GM21717 (cell line): ENCODE measurements around the gene RSPH6A.
"Not testable (repeated sequence)": the region's sequence is repeated elsewhere in the genome, so short reads cannot be mapped to it uniquely, and the experiment has no call there.

ENCODE experiments used
- ATAC-seq: cut with Tn5 transposase; IDR thresholded peaks from one replicate; pipeline ENCODE4 v1.9.1; 2021; ENCODE audit warnings: mild to moderate bottlenecking, moderate library complexity; ENCODE audit not compliant: unreplicated experiment

Gene RSPH6A

DNA sequence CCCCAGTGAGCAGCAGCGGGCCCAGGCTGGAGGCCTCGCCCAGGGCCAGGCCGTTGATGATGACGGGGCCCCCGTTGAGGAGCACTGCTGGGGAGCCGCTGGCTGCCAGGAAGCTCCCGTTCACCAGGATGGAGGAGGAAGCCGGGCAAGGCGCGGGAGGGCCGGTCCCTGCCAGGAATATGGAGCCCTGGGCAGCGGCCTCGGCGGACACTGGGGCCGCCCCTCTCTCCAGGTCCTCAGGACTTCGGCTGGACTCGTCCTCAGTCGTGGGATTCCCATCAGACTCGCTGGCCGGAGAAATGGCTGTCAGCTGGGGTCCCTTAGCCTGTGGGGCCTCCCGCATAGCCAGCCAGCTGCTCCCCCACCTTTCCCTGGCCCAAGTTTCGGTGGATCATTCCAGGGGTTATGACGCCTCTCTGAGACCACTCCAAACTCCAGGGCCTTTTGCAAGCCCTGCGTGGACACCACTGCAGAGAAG, 48.2 kb downstream of the RSPH6A start:
- no peak for ATAC-seq

- ATAC-seq, result no peak
Observed at GRCh38 chr19:45766296-45766868, 48.7 kb downstream of the RSPH6A start.

- ATAC-seq, result no peak
Observed at GRCh38 chr19:45765702-45766295, 49.3 kb downstream of the RSPH6A start.

- no peak for ATAC-seq
Observed at GRCh38 chr19:45764945-45765701, 50.0 kb downstream of the RSPH6A start.

- ATAC-seq, result no peak
Observed at GRCh38 chr19:45764475-45764874, 50.6 kb downstream of the RSPH6A start.

DNA sequence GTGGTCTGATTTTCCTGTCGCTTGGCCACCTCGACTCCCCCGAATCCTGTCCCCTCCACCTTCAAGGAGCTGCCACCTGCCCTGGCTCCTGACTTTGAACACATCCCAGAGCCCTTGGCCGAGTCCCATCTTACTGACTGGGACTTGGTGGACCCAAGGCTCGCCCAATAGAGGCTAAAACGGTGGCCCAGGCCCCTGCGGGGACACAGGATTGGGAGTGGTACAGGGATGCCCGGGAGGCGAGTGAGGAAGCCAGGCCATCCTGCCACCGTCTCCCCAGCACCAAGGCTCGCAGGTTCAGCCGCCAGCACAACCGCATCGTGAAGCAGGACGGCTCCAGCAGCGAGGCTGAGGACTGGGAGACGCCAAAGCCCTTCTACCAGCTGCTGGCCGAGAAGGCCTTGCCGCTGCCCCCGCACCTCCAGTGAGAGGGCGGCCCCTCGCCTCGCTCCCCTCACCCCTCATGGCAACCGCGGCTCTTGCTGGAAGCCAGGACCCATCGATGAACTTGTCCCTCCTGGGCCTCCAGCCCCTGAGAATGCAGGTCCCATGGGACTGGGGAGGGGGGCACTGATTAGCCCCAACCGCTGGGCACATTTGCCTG, 51.3 kb downstream of the RSPH6A start:
- ATAC-seq, result no peak

DNA sequence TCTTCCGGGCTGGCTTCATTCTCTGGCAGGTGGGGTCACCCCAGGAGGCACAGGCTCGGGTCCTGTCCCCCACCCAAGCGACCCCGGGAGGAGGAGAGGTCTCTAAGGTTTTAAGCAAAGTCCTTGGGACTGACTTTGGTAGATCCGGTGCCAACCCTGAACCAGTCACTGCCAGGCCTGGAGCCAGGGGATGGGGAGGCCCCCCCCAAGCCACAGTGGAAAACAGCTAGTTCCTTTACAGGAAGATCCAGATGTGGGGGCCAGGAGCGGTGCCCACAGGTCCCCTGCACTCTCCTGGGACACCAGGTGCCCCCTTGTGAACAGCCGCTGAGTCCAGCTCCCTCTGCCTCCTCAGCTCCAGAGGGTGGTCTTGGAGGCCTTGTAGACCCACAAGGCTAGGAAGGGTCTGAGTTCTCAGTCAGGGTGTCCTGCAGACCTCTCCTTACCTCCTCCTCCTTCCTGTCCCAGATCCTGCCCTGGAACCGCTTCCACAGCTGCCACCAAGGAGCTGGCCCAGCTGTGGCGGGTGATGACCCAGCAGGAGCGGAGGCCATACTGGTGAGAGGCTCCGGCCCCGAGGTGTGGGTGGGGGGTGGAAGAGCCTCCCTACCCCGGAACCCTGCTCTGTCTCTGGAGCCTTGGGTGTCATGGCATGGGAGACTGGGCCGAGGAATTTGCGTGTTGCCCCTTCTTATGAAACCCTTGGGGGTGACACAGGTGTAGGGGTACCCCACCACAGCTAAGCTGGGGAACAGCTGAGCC, 52.1 kb downstream of the RSPH6A start:
- ATAC-seq, result no peak

- ATAC-seq, result no peak
Observed at GRCh38 chr19:45761714-45762113, 53.4 kb downstream of the RSPH6A start.

- ATAC-seq, result no peak
Observed at GRCh38 chr19:45758921-45759320, 56.2 kb downstream of the RSPH6A start.

DNA sequence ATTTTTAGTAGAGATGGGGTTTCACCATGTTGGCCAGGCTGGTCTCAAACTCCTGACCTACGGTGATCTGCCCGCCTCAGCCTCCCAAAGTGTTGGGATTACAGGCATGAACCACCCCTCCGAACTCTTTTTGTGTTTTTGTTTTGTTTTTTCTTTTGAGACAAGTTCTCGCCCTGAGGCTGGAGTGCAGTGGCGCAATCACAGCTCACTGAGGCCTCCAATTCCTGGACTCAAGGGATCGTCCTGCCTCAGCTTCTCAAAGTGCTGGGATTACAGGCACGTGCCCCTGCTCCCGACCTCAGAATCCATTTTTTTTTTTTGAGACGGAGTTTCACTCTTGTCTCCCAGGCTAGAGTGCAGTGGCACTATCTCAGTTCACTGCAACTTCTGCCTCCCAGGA, 57.4 kb downstream of the RSPH6A start:
- ATAC-seq, result no peak

DNA sequence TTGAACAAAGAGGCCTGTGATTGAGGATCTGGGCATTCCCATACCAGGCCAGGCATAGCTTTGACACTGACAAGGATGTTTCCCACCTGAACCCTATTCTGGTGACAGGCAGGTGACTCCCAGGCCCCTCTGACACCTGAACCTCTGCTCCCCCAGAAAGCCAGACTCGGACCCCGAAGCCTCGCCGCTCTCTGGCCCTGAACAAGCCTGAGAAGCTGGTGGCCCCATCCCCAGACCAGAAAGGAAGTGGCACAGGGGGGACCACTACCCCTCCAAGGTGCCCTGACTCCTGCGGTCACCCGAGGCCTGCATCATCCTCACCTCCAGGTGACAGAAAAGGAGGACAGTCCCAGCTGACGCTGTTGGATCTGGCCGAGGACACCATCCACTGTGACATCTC, 60.8 kb downstream of the RSPH6A start:
- no peak for ATAC-seq

DNA sequence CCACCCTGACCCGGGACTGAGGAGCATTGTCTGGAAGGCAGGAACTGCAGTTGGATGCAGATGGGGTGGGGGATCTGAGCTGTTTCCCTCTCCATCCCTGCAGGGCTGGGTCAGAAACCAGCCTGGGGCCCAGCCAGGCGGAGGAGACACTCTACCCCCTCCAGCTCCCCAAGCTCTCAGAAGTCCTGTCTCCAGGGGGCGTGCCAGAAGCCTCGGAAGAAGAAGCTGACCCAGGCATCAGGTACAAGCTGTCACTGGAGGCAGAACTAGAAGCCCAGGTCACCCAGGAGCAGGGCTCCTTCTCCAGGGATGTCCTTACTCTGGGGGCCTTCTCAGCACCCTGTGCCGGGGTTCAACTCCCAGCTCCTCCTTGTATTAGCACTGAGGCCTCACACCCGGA, 61.6 kb downstream of the RSPH6A start:
- ATAC-seq, result no peak

DNA sequence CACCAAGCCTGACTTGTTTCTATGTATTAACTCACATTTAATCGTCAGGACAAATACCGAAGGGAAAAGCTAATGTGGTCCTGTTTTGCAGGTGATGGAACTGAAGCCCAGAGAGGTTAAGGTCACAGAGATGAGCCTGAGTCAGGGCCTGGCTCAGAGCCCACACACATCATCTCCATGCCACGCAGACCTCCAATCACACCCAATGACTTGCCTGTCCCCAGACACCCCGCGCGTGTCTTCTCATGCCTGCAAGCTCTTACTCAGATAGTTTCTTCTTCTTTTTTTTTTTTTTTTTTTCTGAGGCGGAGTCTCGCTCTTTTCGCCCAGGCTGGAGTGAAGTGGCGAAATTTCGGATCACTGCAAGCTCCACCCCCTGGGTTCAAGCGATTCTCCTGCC, 62.5 kb downstream of the RSPH6A start:
- ATAC-seq, result no peak

DNA sequence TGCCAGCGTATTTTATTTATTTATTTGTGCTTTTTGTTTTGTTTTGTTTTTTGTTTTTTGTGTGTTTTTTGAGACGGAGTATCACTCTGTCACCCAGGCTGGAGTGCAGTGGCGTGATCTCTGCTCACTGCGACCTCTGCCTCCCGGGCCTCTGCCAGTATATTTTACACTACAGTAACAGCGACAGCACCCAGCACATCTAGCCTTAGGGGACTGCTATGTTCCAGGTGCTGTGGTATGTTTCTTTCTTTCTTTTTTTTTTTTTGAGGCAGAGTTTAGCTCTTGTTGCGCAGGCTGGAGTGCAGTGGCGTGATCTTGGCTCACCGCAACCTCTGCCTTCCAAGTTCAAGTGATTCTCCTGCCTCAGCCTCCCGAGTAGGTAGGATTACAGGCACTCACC, 63.6 kb downstream of the RSPH6A start:
- not testable (repeated sequence) for ATAC-seq

GRCh38 chr19:45747513-45747912, 67.6 kb downstream of the RSPH6A start:
- ATAC-seq, result no peak

DNA sequence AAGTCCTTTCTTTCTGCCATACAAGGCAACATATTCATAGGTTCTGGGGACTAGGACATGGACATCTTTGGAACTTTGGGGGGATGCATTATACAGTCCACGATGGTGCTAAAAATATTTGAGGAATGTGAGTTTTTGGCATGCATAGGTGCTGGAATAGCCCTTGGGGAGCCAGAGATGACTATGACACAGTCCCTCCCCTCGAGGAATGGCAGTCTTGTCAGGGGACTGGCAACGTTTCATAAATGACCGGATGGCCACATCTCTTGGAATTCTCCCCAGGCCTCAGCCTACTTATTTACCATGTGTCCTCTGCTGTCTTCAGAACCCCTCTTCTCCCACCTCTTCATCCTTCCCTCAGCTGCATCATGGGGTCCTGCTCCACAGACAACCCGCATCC, 68.2 kb downstream of the RSPH6A start:
- ATAC-seq, result no peak
